ENCODE measurements around the gene TOM1L2. TPM values are rescaled to one million over a fixed set of nuclear protein-coding genes. Genes with fewer than 3 reads are reported as not detected.
A peak's percentile ranks its signal among the peaks of the same experiment; 100 is the strongest.

The TOM1L2 gene
- total and polyA plus RNA-seq, 2 of the 4 experiments (the other 2 are of a cell fraction), result 34.4 to 51.7 TPM

- peaks cover 52% of the 10 kb centered on the region for H4K20me1 ChIP-seq (ENCODE audit: insufficient read depth, low read length)
- no peak for TF ChIP-seq NFE2L2 (IDR thresholded peaks at IDR 0.05; ENCODE audit: low read depth, low read length)
- no peak for TF ChIP-seq SMC3 (IDR thresholded peaks at IDR 0.05; ENCODE audit: low read depth, low read length)
- no peak for TF ChIP-seq MAFK (IDR thresholded peaks at IDR 0.05; ENCODE audit: low read depth, low read length)
- no peak for TF ChIP-seq USF2 (IDR thresholded peaks at IDR 0.05; ENCODE audit: low read depth, low read length)
- no peak for TF ChIP-seq MXI1 (IDR thresholded peaks at IDR 0.05; ENCODE audit: borderline replicate concordance, low read depth, low read length)
- TF ChIP-seq RFX5 (IDR thresholded peaks at IDR 0.05; ENCODE audit: low read depth, low read length), result no peak
- no peak for TF ChIP-seq CHD1 (IDR thresholded peaks at IDR 0.05; ENCODE audit: low read depth, low read length)
- TF ChIP-seq RAD21 (IDR thresholded peaks at IDR 0.05; ENCODE audit: low read length), result no peak
- no peak for TF ChIP-seq FOS (IDR thresholded peaks at IDR 0.05; ENCODE audit: low read depth, low read length)
- TF ChIP-seq BHLHE40 (IDR thresholded peaks at IDR 0.05; ENCODE audit: low read depth, low read length), result no peak
- no peak for TF ChIP-seq MAZ (IDR thresholded peaks at IDR 0.05; ENCODE audit: borderline replicate concordance, low read depth, low read length)
- TF ChIP-seq RCOR1 (IDR thresholded peaks at IDR 0.05; ENCODE audit: insufficient replicate concordance, low read length), result no peak
- no peak for TF ChIP-seq POLR2A (IDR thresholded peaks at IDR 0.05; ENCODE audit: low read depth, low read length)
- no peaks in the 10 kb centered on the region for H3K27me3 ChIP-seq (ENCODE audit: control insufficient read depth, insufficient read depth, low read length)
- no peak overlapping the region for H3K4me2 ChIP-seq (ENCODE audit: low read depth, low read length)
- H3K23ac ChIP-seq (ENCODE audit: low read depth, low read length), result no peak overlapping the region
- H3K18ac ChIP-seq (ENCODE audit: low read depth, low read length), result no peak overlapping the region
- dilution Hi-C loops (cut with HindIII; ENCODE audit: low sequenced_read_pairs, unreplicated experiment) (no loop called here), in situ Hi-C loops (cut with MboI; ENCODE audit: low sequenced_read_pairs) (no loop called here), intact Hi-C loops (cut with micrococcal nuclease) (no loop called here)
- H3K14ac ChIP-seq (replicated peaks; ENCODE audit: low read depth, low read length), result no peak overlapping the region
- TSS peak; percentile 82 for BruUV-seq (replicated peaks)
- no CpG with 5 or more reads among the region's 27 CpGs for WGBS, 2 experiments (ENCODE audit: extremely low coverage in 2 of 2, insufficient read length in 1 of 2)
- no peaks in the 10 kb centered on the region for H3K9me1 ChIP-seq (ENCODE audit: insufficient read depth, low read length)
- H3K27ac ChIP-seq (ENCODE audit: insufficient read depth, low read length), result no peak overlapping the region
- H2BK15ac ChIP-seq (ENCODE audit: low read depth, low read length), result no peak overlapping the region
- no peak overlapping the region for H4K91ac ChIP-seq (ENCODE audit: insufficient read depth, low read depth, low read length)
- no peak overlapping the region for H2AFZ ChIP-seq (replicated peaks; ENCODE audit: low read length, poor library complexity)
- POLR2A ChIA-PET (ENCODE audit: unreplicated experiment), result no interaction called here
- H2AK9ac ChIP-seq (replicated peaks; ENCODE audit: low read depth, low read length, poor library complexity), result no peak overlapping the region
- no peak for DNase-seq
- H3K4ac ChIP-seq (ENCODE audit: low read depth, low read length), result no peak overlapping the region
- H3K4me3 ChIP-seq (ENCODE audit: insufficient read depth, low read depth, low read length), result no peak overlapping the region
- peaks cover 61% of the 10 kb centered on the region for H3K36me3 ChIP-seq (ENCODE audit: control insufficient read depth, insufficient read depth, low read length)
- no peak for ATAC-seq (ENCODE audit: low read depth)
- no peak overlapping the region for H4K8ac ChIP-seq (ENCODE audit: low read depth in 2 of 2, low read length in 2 of 2)
- H3K56ac ChIP-seq (ENCODE audit: extremely low read depth, insufficient read depth, low read length), result no peak overlapping the region
- H2BK20ac ChIP-seq (ENCODE audit: low read depth, low read length), result no peak overlapping the region
- no peak overlapping the region for H3K9ac ChIP-seq (ENCODE audit: low read depth, low read length)
- 0 out of 2 replicates have a peak overlapping the region, but pooled peaks have one; percentile 51 for H2AK5ac ChIP-seq (ENCODE audit: low read depth, low read length)
- CTCF ChIA-PET, result interaction anchor here (0.7 kb wide), 1 partner anchor 129 kb away, joined by 3 read pairs; no protein-coding TSS in a partner anchor
- peaks cover 5 to 40% of the 10 kb centered on the region in 2 experiments; a peak in 2 of 4 replicates for H3K79me1 ChIP-seq (ENCODE audit: low read depth in 1 of 2, low read length in 2 of 2)
- no peak overlapping the region for H2BK120ac ChIP-seq (ENCODE audit: low read depth, low read length)
- H3K4me1 ChIP-seq (ENCODE audit: control insufficient read depth, insufficient read depth, low read length), result peaks cover 10% of the 10 kb centered on the region
- H2BK5ac ChIP-seq (ENCODE audit: low read depth, low read length, poor library complexity, severe bottlenecking), result no peak overlapping the region
- no peaks in the 10 kb centered on the region for H3K9me3 ChIP-seq (ENCODE audit: control insufficient read depth, insufficient read depth, low read length)
- H4K5ac ChIP-seq (ENCODE audit: low read depth, low read length), result no peak overlapping the region
Measured at GRCh38 chr17:17810895-17811248, 161.3 kb downstream of the TOM1L2 start.

Data from IMR-90 (cell line).